NCI-H69 (cell line): ENCODE results near the gene SLC36A2.
A peak's percentile ranks its signal among the peaks of the same experiment; 100 is the strongest.
"Not testable (repeated sequence)": the region's sequence is repeated elsewhere in the genome, so short reads cannot be mapped to it uniquely, and the experiment has no call there.

Experiments used
- DNase-seq: peaks from one replicate; lab custom pipeline; 2025; lab: John Stamatoyannopoulos, UW

The SLC36A2 gene

DNA sequence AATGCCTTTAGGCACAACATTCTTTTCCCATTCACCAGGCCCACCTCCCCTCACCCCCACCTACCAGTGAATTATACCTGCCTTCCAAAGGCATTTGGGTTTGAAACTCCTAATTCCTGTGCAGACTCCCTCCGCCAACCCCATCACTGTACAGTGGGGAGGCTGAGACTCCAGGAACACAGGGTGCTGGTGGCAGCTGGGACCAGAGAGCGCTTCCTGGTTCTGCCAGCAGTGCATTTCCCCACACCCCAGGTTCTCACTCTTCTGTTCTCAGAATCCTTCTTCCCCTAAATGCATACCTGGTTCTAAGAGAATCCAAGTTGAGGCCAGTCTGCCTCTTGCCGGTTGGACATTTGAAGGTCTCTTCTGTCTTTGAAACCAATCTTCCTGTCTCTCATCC lies 21.1 kb downstream of the SLC36A2 start:
- DNase-seq, result no peak

DNA sequence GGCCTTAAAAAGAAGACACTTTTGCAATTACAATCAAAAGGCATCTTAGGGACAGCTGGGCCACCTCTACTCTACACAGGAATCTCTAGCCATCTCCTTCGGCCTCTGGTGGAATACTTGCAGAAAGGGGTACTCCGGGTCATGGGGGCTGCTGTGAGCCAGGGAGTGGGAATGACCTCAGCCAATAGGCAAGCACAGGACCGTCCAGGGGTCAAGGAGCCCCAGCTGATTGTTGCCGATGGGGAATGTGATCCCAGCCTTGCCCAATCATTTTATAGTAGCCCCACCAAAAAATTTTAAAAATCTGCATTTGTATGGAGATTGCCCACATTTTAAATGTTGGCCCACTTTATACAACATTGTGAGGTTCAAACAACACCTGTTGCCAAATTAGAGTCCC lies 26.9 kb downstream of the SLC36A2 start:
- no peak for DNase-seq

DNA sequence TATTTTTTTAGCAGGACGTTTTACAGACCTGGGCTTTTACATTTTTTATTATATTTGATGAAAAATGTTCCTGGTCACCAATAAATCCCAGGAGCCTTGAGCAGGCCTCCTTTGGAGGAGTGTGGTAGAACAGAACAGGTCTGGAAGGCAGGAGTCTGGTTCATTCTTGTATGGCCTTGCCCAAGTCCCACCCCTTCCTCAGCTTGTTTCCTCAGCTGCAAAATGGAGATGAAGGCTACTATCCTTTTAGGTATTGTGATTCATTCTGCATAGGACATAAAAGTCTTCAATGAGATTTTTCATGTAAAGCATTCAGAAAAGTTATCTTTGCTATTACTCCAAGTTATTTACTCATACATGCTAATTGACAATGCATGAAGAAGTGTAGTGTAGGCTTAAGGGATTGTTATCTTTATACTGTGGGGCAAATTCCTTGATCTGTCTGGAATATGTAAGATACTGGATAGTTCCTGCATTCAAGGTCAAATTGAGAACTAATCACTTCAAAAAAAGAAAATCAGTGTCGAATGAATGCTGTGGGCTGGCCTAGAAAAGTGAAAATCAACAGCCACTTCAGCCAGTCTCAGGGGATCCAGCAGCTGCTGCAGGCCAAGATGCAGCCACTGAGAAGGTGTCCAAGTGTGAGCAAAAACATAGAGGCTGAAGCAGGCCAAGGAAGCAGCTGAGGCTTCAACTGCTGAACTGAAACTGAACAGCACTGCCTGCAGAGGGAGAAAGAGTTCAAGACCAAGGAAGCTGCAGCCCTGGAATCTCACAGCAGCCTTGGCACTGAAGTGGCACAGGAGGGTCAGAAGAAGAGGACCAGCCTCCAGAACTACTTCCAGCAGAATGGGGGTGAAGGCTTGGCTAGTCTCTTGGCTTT lies 28.3 kb downstream of the SLC36A2 start:
- DNase-seq, result peak; percentile 4

DNA sequence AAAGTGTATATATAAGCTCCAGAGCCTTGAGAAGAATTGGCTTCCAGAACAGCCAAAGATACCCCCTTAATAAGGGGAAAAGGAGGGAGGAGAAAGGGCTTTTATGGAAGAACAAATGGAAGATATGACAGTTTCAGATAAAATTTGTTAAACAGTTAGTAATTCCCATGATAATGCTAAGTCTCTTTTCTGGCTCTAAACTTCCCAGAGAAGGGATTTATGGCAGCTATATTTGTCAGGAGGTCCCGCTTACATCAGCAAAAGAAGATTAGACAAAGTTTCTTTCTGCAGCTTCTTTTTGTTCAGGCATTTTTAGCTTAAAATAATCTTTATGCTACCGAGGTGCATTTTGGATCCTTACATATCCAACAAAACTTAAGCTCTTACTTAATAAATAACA lies 29.5 kb downstream of the SLC36A2 start:
- no peak for DNase-seq

DNA sequence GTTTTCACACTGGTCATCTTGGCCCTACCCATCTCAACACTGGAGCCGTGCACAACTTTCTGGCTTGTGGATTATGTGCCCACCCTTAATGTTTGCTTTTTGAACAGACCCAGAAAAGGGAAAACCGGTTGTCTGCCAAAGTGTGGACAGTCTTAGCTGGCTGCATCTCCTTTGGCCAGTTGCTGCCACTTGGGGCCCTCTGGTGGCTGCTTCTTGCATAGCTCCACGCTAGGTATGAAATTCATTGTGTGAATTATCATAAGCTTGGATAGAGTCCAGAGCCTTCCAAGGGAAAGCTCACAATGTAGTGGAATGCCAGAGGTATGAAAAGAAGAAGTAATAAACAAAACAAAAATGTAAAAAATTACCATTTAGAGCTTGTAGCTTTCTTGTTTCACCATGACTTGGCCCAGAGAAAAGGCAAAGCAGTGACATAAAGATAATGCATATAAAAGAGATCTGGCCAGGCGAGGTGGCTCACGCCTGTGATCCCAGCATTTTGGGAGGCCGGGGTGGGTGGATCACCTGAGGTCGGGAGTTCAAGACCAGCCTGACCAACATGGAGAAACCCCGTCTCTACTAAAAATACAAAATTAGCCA lies 31.3 kb downstream of the SLC36A2 start:
- DNase-seq, result peak; percentile 52

DNA sequence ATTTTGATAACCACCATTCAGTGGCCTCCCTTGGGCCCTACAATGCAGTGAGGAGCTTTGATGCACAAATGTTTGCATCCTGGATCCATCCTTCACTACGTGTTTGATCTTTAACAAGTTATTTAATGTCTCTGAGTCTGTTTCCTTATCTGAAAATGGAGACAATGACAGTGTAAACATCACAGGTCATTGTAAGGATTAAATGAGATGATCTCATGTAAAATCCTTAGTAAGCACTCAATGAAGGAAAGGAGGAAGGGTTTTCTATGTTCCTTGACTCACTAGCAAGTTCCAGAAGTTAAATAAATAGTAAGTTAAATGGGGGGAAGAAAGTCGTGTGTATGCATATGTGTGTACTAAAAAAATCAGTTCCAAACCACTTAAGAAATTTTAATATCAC lies 34.0 kb downstream of the SLC36A2 start:
- DNase-seq, result no peak

DNA sequence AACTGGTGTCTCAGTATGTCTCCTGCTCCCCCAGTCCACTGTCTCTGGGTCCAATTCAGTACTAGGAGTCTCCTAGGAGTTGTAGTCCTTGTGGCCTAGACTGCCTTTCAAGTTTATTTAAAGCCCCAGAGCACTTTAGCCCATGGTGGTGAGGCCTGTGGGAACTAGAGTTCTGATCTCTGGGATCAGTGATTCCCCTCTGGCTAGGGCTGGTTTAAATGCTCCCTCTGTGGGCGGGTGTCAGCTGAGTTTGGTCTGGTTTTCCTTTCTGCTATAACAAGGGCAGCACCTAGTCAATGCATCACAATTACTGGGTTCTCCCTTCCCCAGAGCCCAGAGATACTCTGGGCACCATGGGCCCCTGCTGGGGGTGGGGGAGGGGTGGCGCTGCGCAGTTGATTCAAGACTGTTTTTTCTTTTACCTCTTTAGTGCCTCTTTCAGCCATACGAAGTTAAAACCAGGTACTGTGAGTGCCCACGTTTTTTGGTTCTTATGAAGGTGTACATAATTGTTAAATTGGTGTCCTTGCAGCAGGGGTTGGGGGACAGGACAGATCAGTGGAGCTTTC lies 34.5 kb downstream of the SLC36A2 start:
- DNase-seq, result no peak

DNA sequence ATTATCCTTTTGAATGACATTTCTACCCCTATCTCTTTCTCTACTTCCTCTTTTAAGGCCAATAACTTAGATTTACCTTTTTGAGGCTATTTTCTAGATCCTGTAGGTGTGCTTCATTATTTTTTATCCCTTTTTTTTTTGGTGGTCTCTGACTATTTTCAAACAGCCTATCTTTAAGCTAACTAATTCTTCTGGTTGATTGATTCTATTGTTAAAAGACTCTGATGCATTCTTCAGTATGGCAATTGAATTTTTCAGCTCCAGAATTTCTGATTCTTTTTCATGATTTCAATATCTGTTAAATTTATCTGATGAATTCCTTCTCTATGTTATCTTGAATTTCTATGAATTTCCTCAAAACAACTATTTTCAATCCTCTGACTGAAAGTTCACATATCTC lies 36.4 kb downstream of the SLC36A2 start:
- no peak for DNase-seq

DNA sequence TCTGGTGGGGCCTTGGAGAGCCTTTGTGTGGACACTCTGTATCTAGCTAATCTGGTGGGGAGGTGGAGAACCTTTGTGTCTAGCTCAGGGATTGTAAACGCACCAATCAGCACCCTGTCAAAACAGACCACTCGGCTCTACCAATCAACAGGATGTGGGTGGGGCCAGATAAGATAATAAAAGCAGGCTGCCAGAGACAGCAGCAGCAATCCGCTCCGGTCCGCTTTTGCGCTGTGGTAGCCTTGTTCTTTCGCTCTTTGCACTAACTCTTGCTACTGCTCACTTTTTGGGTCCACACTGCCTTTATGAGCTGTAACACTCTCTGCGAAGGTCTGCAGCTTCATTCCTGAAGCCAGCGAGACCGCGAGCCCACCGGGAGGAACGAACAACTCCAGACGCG lies 37.5 kb downstream of the SLC36A2 start:
- not testable (repeated sequence) for DNase-seq

DNA sequence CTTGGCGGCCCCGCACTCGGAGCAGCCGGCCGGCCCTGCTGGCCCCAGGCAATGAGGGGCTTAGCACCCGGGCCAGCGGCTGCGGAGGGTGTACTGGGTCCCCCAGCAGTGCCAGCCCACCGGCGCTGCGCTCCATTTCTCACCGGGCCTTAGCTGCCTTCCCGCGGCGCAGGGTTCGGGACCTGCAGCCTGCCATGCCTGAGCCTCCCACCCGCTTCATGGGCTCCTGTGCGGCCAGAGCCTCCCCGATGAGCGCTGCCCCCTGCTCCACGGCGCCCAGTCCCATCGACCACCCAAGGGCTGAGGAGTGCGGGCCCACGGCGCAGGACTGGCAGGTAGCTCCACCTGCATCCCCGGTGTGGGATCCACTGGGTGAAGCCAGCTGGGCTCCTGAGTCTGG lies 38.1 kb downstream of the SLC36A2 start:
- DNase-seq, result not testable (repeated sequence)

DNA sequence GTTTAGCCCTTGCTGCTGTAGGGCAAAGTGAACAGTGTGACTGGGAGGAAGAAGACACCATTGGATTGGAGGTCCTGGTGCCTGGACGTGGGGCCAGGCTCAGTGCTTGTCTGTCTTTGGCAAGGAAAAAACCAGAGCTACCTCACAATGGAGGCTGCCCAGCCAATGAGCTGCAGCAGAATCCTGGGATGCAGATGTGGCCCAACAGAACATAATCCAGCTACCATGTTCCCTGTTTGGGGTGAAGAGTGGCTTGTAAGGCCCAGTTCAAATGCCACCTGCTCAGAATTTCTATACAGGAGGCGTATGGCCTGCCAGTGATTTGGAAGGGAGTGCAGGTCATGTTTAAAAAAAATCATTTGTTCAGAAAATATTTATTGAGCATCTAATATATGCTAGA lies 43.7 kb downstream of the SLC36A2 start, which contains the start of gene SLC36A3:
Gene SLC36A3, minus strand, starts transcription at position 101 of the 400 bp plus-strand sequence. CDS start 412 bp downstream, outside the sequence.
- DNase-seq, result no peak

DNA sequence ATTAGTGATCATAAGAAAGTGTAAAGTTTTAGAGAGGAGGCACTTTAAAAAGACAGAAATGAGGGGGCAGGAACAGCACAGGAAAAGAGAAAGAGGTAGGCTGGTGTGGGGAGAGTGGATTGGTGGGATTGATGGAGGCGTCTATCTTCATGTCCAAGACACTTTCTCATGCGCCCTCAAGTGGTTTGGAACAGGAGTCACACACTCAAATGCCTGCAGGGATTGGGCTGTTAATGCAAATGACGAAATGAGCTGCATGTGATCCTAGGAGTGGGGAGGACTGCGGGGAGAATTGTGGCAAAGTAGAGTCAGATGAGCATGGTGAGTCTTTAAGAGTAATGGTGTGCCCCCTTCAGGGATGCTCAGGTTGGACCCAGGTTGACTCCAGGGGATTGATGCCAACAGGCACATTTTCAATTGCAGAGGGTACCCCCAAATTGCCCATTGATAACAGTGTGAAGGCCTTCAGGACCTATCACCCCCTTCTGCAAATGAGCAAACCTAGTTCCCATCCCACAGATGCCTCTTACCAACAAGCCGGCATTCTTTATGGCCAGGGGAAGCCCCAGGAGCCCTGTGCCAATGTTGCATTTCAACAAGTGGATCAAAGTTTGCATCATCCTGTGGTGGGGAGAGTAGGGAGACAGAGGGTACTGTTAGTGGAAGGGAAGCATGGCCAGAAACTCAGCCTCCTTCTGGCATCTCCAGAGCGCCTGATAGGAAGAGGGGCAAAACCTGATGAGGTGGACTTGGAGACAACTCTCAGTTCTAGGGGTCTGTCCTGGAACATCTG lies 49.1 kb downstream of the SLC36A2 start:
- DNase-seq, result peak; percentile 39

DNA sequence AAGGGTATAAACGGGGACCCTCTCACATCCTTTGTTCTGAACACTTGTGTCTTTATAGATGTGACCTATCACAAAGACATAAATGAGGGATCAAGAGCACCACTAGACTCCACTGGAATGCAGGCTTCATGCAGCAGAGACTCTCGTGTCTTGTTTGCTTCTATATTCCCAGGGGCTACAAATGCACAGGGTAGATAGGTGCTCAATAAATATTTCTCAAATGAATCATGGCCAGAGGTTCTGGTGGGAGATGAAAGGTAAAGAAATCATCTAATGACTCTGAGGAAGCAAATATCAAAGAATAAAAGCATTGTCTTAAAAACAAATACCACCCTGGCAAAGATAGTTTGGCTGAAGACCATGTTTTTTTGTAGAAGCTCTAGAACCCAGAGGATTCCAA lies 50.4 kb downstream of the SLC36A2 start:
- DNase-seq, result no peak

DNA sequence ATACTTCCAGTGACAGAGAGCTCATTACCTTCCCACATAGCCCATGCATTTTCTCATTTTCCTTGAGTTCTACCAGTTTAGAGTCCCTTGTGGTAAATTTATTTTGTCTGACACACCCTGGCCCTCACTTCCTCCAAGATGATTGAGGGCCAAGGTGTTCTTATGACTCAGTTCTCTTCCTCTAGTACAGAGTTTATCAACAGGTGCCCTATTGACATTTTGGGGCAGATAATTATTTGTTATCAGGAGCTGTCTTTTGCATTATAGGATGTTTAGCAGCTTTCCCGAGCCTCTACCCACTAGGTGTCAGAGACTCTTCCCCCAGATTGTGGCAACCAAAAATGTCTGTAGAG lies 50.9 kb downstream of the SLC36A2 start:
- DNase-seq, result no peak

DNA sequence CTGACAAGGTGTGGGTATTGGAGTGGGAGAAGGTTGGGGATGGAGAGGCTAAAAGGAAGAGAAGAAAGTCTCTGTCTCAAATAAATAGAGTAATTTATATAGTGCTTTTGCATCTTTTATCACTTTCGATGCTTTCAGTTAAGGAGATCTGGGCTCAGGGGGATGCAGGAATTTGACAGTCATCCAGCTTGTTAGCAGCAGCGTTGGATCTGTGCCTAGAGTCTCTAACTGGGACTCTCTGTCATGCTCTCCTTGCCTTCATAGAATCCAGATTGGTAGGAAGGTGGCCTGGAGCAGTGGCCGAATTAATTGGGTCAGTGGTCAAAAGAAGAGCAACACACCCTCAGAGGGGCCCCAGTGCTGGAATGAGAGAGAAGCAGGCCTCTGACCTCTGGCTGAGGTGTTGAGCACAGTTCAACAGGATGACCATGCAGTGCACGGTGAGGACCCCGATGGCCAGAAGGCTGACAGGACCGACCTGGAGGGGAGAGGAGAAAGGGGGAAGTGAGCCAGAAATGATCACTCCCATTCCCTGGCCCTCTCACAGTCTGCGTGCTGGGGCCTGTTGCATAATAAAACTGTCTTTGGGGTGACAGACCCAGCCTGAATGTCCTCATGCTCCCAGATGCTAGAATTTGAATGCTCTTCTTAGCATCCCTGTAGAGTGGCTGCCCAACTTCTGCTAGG lies 51.4 kb downstream of the SLC36A2 start:
- no peak for DNase-seq

DNA sequence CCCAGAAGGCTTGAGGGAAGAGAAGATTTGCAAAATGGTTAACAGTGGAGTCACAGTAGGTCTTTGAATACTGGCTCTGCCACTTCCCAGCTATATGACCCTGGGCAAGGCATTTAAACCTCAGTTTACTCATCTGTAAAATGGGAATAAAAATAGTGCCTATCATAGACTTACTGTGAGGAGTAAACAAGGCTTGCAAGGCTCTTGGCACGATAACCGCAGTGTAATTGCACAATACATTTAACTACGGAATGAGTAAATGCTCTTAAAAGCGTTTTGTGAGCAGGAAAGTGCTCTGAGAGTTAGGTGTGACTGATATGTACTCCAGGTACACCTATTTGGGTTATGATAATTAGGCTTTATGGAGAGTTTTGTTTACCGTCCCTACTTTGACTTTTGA lies 52.2 kb downstream of the SLC36A2 start:
- no peak for DNase-seq

DNA sequence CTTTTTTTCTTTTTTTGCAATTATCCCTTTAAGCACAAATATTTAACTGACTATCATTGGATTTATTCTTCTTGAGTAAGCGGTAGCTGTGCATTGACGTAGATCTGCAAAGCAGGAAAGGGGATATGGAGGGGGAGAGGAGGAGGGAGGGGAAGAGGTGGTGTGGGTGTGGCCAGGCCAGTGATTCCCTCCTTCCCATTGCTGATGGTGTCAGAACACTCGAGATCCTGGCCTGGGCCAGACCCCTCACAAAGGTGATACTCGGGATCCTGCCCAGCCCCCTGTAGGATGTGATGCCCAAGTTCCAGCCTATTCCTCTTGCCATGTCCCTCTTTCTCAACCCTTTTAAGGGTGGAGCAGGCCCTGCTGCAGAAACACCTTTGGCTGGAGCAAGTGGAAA lies 53.7 kb downstream of the SLC36A2 start:
- no peak for DNase-seq

DNA sequence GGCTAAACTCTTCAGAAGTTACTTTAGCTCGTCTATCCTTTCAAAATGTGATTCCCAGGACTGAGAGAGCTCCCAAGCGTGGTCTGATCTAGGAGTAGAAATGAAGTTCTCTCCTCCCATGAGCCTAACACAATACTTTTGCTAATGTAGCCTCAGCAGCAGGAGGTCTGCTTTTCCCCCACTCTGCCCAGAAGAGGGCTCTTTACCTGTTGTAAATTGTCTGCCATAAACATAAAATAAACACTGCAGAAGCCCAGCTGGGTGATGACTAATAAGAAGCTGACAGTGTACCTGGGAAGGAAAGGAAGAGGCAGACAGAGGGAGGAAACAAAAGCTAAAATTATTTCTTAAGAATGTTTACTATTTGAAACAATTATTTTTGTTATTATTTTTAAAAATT lies 59.2 kb downstream of the SLC36A2 start:
- DNase-seq, result peak; percentile 45

DNA sequence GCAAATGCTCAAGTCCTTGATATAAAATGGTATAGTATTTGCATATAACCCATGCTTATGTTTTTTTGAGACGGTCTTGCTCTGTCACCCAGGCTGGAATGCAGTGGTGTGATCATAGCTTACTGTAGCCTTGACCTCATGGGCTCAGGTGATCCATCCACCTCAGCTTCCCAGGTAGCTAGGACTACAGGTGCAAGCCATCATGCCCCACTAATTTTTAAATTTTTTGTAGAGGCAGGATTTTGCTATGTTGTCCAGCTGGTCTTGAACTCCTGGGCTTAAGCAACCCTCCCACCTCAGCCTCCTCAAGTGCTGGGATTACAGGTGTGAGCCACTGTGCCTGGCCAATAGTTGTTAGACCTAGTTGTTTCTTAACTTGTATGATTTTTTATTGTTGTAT lies 61.1 kb downstream of the SLC36A2 start:
- DNase-seq, result no peak

DNA sequence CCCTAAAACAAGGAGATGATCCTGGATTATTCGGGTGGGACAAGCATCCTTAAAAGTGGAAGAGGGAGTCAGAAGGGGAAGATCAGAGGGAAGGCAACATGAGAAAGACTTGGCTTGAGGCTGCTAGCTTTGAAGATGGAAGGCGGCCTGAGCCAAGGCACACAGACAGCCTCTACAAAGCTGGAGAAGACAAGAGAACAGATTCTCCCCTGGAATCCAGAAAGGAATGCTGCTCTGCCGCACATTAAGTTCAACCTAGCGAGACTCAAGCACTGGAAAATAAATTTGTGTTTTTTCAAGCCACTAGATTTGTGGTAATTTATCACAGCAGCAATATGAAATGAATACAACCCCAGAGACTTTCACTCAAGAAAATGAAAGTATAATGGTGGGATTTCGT lies 61.7 kb downstream of the SLC36A2 start:
- DNase-seq, result no peak

DNA sequence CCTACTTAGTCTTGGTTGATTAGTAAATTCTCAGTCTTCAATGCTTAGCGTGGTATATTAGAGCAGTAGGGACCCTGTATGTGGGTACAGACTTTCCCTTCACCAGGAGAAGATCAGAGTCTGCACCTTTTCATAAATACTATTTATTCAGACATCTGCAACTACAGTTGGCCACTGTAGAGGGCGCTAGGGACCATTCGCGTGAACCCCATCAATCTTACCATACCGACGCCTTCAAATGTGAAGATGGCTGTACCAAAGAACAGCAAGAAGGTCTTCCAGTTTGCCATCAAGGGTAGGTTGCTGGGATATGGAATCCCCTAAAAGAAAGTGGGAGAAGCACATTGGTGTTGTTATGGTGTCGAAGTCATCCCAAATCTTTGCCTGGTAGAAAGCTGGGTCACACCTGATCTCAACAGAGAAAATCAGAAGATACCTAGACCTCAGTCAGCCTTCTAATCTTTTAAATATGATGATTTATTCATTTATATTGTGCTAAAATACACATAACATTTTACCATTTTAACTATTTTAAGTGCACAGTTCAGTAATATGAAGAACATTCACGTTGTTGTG lies 62.9 kb downstream of the SLC36A2 start:
- DNase-seq, result peak; percentile 4
